Mammary epithelial cell (primary cell): ENCODE measurements around the gene EXOC4.

ENCODE experiments used
- CTCF ChIP-seq, 2 donors: IDR thresholded peaks in 1 of 2; conservative IDR thresholded peaks in 1 of 2; 2 replicates each; pipeline ENCODE4 v1.5.1; 2011 to 2012; ENCODE audit warnings: inconsistent platforms in 2 of 2, low read length in 2 of 2, mild to moderate bottlenecking in 2 of 2, control low read depth in 1 of 2, low read depth in 1 of 2; ENCODE audit not compliant: insufficient read depth in 1 of 2; ENCODE audit errors: extremely low read depth in 1 of 2
- EZH2 ChIP-seq: IDR thresholded peaks from 2 replicates; pipeline ENCODE4 v1.6.1; 2012; ENCODE audit warnings: low read length, inconsistent platforms, borderline replicate concordance

GRCh38 chr7:133662830-133663229 lies 410.0 kb downstream of the EXOC4 start:
- no peak for TF ChIP-seq CTCF (conservative IDR thresholded peaks at IDR 0.05 in 1 of 2, IDR thresholded peaks at IDR 0.05 in 1 of 2; ENCODE audit: extremely low read depth in 1 of 2, insufficient read depth in 1 of 2, low read depth in 1 of 2, low read length in 2 of 2)
- no peak for TF ChIP-seq EZH2
